ENCODE data around the gene BAZ2A. TPM values are rescaled to one million over a fixed set of nuclear protein-coding genes. Genes with fewer than 3 reads are reported as not detected.

Gene BAZ2A
- total RNA-seq, 1 experiment from 2014 or later: 7.4 TPM

- in situ Hi-C loops (cut with HindIII; ENCODE audit: low sequenced_read_pairs): no loop called here
- DNase-seq (ENCODE audit: low spot score): peak; percentile 100
Observed at GRCh38 chr12:56636675-56637540, 6.8 kb upstream of the BAZ2A start.

DNA sequence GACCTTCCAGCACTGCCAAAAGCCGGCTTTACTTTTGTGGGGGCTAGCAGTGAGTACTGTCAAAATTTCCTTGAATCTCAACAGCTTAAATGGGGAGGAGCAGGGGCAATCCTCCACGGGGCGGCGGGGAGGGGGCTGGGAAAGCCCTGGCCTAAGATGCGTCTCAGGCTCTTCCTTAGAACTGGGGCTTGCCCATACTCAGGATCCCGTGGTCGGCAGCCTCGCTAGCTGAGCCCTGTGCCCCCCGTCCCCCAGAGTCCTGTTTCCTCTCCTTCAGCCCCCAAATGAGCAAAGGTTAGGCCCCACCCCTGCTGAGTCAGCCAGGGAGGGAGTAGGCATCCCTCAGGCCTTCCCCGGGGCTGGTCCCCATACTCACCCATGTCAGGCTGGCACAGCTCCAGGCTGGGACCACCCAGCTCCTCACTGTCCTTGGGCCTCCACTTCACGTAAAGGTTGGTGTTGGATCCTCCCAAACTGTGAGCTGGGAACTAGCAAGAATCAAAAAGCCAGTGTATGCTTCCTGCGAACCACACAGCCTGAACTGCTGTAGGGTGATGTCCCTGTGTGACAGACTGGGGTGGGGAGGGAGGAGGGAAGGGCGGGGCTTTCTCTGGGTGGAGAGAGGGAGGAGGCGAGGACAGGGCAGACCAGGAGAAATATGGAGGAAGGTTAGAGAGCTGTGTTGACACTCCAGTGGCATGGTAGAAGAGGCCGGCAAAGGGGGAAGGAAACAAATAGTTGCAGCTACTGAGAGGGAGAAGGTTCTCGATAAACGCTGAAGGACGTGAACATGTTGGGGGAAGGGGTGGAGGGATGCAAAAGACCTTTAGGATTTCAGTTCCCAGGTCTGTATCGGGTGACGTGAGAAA is 5.9 kb upstream of the BAZ2A start:
- peak; percentile 93 for DNase-seq (ENCODE audit: low spot score)
- in situ Hi-C loops (cut with HindIII; ENCODE audit: low sequenced_read_pairs): no loop called here

GRCh38 chr12:56634837-56635791 is 5.0 kb upstream of the BAZ2A start:
- peak; percentile 88 for DNase-seq (ENCODE audit: low spot score)

DNA sequence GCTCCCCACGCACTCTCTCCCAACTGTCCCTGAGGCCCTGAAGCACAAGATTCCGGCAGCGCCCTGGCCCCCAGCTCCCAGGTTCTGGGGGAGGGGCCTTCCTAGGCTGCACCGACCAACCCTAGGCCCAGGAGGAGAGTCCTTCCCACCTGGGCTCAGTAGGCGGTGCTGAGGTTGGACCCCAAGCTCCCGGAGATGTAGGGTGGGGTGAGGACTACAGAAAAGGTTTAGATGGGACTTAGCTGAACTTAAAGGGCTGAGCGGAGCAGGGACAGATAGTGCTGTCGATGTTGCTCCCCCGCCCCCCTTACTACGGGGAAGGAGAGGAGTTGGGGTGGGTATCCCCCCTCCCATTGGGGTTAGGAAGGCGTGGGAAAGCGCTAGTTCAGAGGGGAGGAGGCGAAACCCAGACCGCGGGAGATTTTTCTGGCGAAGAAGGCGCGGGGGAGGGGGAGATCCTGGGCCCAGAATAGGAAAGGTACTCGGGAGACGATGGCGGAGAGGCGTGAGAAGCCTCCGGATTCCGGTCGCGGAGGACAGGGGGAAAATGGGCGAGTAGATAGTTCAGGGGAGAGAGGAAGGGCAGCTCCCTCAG is 4.2 kb upstream of the BAZ2A start:
- DNase-seq (ENCODE audit: low spot score): peak; percentile 53
- in situ Hi-C loops (cut with HindIII; ENCODE audit: low sequenced_read_pairs): no loop called here

More at GRCh38 chr12:56634837-56635791, 5.0 kb upstream of the BAZ2A start:
- in situ Hi-C loops (cut with HindIII; ENCODE audit: low sequenced_read_pairs): no loop called here

DNA sequence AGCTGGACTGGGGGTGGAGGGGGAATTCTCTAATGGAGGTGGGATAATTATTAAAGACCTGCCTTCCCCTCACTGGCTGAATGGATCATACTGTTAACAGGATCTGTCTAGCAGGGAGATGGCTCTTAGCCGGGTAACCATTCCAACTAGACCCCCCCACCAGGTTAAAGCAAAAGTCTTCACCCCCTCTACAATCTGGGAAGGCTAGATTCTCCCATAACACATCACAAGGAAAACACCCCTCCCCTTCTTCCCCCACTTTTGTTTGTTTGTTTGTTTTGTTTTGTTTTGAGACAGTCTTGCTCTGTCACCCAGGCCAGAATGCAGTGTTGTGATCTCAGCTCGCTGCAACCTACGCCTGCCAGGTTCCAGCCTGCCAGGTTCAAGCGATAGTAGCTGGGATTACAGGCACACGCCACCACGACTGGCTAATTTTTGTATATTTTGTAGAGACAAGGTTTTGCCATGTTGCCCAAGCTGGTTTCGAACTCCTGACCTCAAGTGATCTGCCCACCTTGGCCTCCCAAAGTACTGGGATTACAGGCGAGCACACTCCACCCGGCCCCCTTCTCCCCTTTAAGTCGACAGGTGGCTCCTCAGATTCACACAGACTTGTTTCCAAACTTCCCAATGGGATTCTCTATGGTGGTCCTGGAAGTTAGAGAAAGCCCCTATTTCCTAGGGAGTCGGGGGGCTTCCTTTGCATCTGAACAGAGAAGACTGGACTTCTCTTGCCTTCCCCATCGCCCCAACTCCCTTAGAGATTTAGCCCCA is 3.5 kb upstream of the BAZ2A start:
- DNase-seq (ENCODE audit: low spot score): peak; percentile 29
- in situ Hi-C loops (cut with HindIII; ENCODE audit: low sequenced_read_pairs): no loop called here

- in situ Hi-C loops (cut with HindIII; ENCODE audit: low sequenced_read_pairs): no loop called here
- no peak for DNase-seq (ENCODE audit: low spot score)
Observed at GRCh38 chr12:56632701-56633467, 2.8 kb upstream of the BAZ2A start.

- in situ Hi-C loops (cut with HindIII; ENCODE audit: low sequenced_read_pairs): no loop called here
- peak; percentile 46 for DNase-seq (ENCODE audit: low spot score)
Observed at GRCh38 chr12:56631790-56632700, 1.9 kb upstream of the BAZ2A start.

- DNase-seq (ENCODE audit: low spot score): no peak
- in situ Hi-C loops (cut with HindIII; ENCODE audit: low sequenced_read_pairs): no loop called here
Observed at GRCh38 chr12:56629459-56630179, 507 bp downstream of the BAZ2A start.

GRCh38 chr12:56628671-56629458 is 1.3 kb downstream of the BAZ2A start:
- in situ Hi-C loops (cut with HindIII; ENCODE audit: low sequenced_read_pairs): no loop called here
- peak; percentile 62 for DNase-seq (ENCODE audit: low spot score)

- DNase-seq (ENCODE audit: low spot score): no peak
Observed at GRCh38 chr12:56626701-56627100, 3.4 kb downstream of the BAZ2A start.

DNA sequence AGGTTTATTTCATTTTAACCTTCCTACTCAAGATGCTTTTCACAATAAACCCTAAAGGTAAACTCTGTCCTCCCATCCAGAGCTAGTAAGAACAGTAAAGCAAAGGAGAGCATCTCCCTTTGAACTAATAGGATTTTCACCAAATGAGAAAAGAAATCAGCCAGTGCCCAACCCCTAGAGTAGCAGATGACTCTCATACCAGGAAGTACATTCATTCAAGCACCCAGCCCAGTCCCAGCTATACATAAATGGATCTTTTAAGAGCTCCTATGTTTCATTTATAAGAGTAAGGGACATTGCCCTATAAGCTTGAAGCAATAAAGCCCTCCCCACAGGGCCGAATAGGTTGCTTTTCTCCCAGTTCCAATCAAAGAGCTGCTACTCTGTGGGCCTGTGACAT is 7.6 kb downstream of the BAZ2A start:
- in situ Hi-C loops (cut with HindIII; ENCODE audit: low sequenced_read_pairs): no loop called here
- no peak for DNase-seq (ENCODE audit: low spot score)

More at GRCh38 chr12:56626701-56627100, 3.4 kb downstream of the BAZ2A start:
- in situ Hi-C loops (cut with HindIII; ENCODE audit: low sequenced_read_pairs): no loop called here

- in situ Hi-C loops (cut with HindIII; ENCODE audit: low sequenced_read_pairs): no loop called here
- no peak for DNase-seq (ENCODE audit: low spot score)
Observed at GRCh38 chr12:56616925-56617324, 13.2 kb downstream of the BAZ2A start.

DNA sequence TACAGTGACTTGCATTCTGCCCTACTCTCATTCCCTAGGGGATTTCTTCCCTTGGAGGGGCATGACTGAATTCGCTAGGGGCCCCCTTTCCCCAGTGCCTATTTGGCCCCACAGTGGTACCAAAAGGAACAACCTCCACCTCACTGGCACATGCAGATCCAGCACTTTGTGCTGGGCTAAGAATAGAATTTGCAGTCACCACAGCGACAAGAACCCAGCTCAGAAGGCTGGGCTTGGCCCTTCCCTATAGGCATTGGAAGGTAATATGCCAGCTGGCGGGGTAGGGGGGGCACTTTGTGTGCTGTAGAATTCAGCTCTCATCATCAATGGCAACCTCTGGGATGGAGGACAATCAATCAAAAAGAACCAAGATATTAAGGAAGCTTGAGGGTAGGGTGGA is 13.9 kb downstream of the BAZ2A start:
- in situ Hi-C loops (cut with HindIII; ENCODE audit: low sequenced_read_pairs): no loop called here
- no peak for DNase-seq (ENCODE audit: low spot score)

DNA sequence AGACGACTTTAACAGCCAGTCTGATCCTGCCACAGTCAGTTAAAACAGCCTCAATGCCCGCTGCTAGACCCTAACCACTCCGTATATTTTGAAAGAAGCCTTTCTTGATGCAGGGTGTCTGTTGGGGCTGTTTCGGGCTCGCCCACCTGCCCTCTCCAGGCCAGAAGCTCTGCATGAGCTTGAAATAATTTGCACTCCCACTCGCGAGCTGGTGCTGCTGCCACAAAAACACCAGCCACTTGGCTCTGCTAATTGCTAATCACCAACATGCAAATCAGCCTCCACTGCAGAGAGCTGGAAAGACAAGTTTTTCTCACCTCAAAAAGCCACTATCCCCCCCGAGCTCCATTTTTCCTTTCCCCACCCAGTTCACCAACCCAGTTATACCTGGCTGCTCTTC is 15.5 kb downstream of the BAZ2A start:
- no peak for DNase-seq (ENCODE audit: low spot score)
- in situ Hi-C loops (cut with HindIII; ENCODE audit: low sequenced_read_pairs): loop anchor here (5.0 kb wide), 1 partner anchor 97 kb away; no protein-coding TSS in a partner anchor

DNA sequence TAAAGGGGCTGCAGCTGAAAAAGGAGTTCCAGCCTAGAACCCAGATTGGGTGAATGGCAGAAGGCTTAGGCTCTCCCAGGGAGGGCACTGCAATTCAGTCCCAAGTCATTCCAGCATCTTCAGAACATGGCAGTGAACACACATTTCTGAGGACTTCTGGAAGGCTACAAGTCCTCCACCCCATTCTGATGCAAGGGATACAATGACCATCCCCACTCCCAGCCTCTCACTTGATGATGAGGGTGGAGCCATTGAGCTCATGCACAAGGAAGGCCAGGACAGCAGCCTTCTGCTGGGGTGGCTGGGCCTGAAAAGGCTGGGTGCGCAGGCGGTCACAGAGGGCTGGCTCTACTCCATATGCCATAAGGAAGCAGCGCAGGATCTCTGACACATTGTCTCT is 25.8 kb downstream of the BAZ2A start:
- in situ Hi-C loops (cut with HindIII; ENCODE audit: low sequenced_read_pairs): no loop called here
- DNase-seq (ENCODE audit: low spot score): no peak

Data from G401 (cell line).